Ramos (cell line): ENCODE results near the gene UGT1A1.

Experiments
- in situ Hi-C: fragments of 300-500 bp; cut with MboI; formaldehyde crosslinking; loops from one replicate; pipeline ENCODE4 v1.14.3; 2022; ENCODE audit warnings: low sequenced_read_pairs; ENCODE audit not compliant: unreplicated experiment

Gene UGT1A1

DNA sequence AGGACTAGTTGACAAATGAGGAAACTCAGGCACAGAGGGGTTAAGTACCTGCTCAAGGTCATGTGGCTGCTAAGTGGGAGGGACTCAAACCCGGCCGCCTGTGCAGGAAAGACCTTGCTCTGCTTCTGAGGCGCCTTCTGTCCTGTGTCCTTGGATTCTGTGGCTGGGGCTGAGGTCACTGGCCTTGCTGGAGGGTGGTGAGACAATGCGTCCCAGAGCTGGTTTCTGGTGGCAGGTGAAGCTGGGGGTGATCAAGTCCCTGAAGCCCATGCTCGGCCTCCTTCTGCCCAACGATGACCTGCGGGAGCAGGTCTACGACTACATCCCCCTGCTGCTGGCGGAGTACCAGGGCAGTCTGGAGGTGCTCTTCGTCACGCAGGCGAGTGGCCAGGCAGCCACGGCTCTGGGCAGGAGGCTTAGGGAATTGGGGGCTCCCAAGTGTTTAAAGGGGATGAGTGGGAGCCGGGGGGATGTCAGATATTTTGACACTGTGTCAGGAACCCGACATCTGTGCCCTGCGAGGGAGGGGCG, 34.1 kb downstream of the UGT1A1 start:
- in situ Hi-C loops, result no loop called here

DNA sequence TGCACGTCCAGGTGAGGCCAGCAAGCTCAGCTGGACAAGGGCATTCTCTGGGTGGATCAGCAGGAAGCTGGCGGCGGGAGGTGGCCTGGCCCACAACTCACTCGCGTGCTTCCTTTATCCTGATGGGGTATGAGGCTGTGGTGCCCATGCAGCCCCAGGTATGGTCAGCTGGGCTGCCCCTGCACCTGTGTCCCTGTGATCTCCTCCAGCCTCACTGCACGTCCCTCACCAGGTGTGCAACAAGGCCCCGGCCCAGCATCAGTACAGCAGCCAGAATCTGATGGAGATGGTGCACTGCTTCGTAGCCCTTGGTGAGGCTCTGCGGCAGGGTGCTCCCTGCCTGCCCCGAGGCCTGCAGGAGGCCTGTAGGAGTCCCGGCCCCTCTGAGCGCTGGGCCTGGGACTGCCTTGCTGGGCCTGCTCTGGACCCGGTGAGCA, 35.7 kb downstream of the UGT1A1 start:
- in situ Hi-C loops, result no loop called here

DNA sequence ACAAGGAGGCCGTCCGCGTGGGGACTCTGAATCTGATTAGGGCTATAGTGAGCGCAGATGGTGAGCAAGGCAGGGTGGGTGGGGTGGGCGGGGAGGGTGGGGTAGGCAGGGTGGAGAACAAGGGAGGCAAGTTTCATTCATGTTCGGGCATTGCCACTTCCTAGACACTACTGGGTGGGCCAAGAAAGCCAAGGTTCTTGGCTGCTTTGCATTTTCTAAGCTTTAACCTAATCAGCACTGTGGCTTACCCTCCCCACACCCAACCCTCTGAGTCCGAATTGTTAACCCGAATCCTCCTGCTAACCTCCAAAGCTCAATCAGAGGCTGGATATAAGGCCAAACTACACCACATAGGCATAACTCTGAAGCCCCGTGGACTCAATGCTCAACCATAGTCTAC, 36.2 kb downstream of the UGT1A1 start:
- in situ Hi-C loops, result no loop called here

DNA sequence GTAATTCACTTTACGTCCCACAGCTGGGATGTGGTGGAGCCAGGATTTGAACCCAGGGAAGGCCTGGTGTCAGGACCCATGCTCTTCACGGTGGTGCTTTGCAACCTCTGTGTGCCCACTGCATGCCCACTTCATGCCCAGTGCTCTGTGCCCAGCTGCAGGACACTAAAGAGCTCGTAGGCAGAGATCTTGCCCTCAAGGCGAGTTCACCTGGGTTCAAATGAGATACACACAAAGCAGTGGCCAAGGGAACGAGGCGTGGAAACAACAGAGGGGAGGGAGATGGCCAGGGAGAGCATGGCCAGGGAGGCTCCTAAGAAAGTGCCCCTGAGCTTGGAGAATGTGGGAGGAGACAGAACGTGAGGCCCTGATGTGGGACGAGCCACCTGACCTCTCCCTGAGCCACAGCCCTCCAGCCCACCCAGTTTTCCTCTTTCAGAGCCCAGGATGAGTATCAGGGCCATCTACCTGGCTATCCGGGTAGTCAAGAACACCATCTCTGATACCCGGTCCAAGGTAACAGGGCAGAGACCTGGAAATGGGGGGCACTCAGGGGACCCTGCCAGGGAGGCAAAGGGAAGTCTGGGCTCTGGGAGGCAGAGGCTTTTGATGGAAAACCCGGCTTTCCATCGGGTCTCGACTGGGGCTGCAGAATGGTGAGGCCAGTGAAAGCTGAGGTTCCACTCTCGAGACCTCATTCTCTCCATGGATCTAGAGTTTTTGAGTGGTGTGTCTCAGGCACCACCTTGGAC, 38.4 kb downstream of the UGT1A1 start:
- in situ Hi-C loops, result no loop called here

DNA sequence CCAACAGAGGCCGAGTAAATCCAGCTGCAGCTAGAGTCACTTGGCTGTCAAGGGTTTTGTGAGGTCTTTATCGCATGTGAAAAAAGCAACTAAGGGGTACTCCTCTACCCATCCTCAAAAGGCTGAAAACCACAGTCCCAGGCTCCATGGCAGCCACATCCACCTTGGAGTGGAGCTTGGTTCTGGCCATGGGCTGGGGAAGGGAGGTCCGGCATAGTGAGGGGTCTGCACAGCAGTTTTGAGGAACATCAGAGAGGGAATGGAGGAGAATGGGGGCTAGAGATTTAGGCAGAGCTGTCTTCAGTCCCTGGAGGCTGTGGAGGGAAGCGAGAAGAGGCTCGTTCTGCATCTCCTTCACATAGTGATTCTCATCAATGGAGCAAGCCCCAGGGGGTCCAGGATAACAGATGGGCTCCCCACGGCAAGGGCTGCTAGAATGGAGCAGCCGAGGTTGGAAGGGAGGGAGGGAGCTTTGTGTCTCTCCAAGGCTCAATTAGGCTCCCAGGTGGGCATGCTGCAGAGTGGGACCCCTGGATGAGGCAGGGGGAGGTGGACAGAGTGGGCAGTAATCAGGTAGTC, 39.1 kb downstream of the UGT1A1 start:
- in situ Hi-C loops, result no loop called here

DNA sequence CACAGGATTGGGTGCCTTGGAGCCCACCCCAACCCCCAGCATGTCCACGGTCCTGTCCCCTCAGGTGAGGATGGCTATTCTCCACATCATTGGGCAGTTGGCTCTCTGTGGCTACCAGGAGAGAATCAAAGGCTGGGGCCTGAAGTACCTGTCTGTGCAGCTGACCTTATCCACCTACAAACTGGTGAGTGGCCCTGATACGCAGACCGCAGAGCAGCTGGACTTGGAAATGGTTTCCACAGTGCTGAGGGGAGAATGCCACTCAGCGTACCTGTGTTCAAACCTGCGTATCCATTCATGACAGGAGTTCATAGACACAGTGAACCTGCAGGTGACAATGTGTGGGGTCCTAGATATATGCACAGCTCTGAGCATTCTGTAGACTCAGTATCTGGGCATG, 39.6 kb downstream of the UGT1A1 start:
- in situ Hi-C loops, result no loop called here

DNA sequence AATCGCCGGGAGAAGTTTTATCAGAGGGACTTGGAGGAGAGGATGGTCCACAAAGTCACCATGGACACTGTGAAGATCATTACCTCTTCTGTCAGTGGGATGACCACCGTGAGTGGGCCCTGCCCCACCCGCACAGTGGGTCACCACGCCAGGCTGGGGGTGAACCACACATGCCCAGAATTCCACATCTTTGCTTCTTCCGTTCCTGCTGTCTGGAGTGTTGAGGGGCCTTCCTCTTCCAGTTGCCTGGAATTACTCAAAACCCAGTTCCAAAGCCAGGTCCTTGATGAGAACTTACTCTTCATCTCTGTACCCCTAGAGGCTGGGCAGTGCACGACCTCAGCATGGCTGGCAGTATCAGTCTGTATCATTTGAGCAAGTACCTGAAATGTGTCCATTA, 40.1 kb downstream of the UGT1A1 start:
- in situ Hi-C loops, result no loop called here

DNA sequence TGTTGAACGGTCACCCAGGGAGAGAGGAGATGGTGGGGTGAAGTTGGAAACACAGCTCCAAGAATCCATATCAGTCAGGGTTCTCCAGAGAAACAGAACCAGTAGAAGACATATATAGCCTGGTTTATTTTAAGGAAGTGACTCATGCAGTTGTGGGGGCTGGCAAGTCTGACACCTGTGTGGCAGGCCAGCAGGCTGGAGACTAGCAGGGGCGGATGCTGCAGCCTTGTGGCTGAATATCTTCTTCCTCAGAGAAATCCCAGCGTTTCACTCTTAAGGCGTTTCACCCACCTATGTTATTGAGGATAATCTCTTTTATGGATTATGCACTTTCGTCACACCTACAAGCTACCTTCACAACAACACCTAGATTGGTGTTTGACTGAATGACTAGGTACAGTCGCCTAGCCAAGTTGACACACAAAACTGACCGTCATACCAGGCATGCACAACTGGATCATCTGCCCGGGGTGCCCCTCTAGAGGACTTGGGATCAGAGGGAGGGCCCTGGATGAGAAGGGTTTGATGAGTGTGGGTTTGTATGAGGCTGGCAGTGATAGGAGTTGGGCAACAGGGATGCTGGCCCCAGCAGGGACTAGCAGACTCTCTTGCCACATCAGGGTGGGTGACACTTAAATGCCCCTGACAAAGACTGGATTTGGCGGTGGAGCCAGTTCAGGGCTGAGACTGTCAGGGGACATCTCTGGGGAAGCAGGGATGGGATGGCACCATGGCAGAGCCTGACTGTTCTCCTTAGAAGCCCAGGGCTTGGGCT, 41.5 kb downstream of the UGT1A1 start:
- in situ Hi-C loops, result no loop called here

DNA sequence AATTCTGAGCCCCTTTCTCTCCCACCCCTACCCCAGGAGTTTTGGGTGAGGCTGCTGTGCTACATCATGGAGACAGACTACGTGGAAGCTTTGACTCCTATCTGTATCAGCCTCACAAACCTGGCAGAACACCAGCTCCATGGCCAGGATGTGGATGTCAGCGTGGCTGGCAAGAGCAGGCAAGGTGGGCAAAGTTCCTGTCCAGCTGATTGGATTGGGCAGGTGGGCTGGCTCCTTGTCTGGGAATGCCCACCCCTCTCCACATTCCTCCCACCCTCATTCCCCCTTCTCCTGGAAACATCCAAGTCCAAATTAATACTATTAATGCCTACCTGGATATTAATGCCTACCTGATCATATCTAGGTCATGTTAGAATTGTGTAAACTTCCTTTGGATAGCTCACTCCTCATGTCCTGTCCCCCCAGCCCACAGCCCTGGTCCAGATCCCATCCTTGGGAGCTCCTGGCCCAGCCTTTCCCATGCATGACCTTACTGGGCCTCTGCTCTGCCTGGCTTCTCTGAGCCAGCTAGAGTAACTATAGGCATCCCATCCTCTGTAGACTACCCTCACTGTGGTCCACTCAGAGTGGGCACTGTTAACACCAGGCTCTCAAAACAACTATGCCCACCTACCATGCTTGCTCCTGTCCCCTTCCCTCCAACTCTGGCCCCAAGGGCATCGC, 42.2 kb downstream of the UGT1A1 start:
- in situ Hi-C loops, result no loop called here

DNA sequence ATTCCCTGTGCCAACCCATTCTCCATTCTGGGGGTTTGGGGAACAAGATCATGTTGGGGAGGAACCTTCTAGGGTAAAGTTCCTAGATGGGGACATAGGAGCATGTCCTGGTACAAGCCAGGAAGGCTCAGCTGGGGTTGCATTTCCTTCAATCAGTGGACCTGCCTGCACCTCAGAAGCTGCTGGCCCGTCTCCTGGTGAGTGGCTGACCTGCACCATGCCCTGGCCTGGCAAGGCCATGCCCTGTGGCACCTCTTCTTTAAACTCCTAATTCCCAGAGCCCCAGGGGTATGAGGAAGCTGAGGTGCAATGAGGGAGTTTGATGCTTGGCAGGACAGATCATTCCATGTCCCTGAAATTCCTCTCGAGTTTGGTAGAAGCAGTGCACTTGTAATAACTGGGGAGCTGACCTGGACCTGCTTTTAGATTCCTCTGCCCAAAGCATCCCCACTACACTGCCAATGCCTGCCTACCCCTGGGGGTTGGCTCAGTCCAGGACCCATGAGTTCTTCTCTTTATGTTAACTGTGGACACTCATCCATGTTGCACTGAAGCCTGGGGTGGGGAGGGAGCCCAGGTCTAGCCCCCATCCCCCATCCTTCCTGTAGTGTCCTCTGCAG, 43.3 kb downstream of the UGT1A1 start:
- in situ Hi-C loops, result no loop called here

DNA sequence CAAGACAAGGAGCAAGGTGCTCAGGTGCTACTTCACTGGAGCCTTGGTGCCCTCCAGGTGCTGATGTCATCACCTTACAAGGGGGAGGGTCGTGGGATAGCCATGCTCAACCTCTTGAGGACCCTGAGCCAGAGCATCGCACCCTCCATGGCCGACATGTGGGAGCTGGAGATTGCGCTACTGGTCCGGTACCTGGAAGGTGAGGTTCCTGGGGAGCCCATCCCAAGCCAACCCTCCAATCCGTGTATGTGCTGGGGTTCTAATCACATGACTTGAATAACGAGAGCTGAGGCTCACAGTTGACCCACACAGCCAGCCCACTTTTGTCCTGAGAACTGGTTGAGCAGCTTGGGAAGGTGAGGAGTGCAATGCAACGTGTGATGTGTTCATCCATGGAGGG, 43.9 kb downstream of the UGT1A1 start:
- in situ Hi-C loops, result no loop called here

DNA sequence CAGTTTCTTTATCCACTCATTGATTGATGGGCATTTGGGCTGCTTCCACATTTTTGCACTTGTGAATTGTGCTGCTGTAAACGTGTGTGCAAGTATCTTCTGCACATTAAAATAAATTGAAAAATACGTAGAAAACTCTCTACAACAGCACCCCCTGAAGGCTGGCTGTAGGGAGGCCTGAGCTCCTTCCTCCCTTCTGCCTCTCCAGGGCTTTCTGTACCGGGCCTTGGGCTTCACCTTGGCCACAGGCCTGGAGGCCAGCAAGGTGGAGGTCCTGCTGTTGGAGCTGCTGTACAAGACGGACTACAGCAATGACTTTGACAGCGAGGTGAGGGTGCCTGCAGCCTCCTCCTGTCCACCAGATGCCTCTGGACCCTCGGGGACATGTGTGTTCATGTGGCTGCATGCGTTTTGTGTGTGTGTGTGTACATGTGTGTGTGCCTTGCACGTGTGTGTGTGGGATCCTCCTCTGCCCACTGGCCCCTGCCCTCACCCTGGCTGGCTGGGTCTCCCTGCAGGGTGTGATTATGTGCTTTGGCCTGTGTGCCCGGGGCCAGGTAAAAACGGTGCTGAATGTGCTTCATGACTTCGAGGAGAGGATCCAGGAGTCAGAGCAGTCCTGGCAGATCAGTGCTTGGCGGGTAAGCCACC, 47.3 kb downstream of the UGT1A1 start:
- in situ Hi-C loops, result no loop called here

DNA sequence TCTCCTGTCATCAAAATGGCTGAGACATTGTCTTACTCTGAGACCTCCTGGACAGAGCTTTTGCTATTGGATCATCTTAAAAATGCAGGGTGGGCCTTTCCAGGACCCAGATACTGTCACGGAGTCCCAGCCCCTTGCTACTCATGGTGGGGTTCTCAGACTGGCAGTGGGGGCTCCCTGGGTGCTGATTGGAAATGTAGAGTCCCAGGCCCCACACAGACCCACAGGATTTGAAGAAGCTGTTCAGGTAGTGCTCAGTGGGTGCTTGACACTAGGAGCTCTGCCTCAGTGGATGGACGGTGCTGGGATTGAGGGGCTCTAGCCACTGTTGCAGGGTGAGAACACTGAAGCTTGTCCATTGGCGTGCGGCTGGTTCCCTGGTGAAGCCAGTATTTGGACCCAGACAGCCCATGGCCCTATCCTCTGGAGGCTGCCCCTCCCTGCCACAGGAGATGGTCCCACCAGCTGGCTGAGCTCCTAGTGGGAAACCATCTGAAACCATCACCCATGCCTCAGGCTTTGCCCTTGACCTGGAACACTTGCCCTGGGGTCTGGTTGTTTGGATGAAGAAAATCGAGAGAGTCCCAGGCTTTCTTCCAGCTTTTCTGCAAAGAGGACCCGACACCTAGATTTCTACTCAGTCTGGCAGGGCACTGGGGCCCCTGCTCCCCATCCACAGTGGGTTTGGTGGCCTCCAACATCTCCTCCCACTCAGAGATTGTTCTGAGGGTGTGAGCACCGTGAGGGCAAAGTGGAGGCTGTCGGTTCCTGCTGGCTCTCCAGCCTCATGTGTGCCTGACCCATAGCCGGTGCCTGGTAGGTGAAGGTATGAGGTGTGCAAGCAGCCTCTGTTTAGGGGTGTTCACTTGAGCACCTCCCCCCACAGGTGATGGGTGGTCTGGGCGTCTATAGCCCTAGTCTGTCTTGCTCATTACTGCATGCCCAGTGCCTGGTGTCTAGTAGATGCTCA, 48.2 kb downstream of the UGT1A1 start:
- in situ Hi-C loops, result no loop called here

DNA sequence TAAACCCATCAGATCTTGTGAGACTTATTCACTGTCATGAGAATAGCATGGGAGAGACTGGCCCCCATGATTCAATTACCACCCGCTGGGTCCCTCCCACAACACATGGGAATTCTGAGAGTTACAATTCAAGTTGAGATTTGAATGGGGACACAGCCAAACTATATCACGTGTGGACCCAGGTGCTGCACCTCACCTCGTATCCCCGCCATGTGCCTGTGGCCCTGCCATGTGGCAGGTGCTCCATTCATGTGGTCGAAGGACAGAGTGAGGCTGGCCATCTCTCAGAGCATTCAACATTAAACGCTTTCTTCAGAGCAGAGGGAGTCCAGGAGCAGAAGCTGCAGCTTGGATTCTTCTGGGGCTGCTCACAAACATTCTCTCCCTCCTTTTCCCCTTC, 50.3 kb downstream of the UGT1A1 start:
- in situ Hi-C loops, result no loop called here

DNA sequence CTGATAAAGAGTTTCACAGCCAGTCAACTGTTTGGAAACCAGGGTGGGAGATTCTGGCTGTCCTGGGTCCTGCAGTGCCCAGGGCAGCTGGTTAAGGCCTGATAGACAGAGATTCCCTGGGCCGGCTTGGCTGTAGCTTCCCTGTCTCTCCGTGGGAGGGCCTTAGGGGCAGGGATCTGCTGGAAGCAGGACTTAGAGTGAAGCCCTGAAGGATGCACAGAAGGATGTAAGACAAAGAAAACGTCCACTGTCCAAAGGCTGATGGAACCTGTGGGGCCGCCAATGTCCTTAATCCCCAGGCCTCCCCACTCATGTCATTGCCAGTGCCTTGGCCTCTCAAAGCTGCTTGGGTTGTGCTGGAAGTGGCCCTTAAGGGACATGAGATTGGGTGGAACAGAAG, 51.0 kb downstream of the UGT1A1 start:
- in situ Hi-C loops, result no loop called here

DNA sequence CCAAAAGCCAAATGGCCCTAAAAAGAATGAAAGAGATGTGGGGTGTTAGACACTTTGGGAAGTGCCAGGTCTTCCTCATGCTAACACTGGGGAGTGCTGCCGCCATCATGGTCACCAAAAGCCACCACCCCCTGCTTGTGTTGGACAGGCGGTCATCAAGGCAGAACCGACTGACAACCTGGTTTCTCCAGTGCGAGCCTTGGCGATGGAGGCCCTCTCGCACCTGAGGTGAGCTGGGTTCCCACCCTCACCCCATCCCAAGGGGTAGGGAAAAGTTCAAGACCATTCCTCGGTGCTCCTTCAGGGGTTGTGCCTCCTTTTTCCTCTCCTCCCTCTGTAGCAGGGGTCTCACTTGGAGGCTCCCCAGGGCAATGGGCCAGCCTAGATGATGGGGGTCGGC, 51.7 kb downstream of the UGT1A1 start:
- in situ Hi-C loops, result no loop called here

DNA sequence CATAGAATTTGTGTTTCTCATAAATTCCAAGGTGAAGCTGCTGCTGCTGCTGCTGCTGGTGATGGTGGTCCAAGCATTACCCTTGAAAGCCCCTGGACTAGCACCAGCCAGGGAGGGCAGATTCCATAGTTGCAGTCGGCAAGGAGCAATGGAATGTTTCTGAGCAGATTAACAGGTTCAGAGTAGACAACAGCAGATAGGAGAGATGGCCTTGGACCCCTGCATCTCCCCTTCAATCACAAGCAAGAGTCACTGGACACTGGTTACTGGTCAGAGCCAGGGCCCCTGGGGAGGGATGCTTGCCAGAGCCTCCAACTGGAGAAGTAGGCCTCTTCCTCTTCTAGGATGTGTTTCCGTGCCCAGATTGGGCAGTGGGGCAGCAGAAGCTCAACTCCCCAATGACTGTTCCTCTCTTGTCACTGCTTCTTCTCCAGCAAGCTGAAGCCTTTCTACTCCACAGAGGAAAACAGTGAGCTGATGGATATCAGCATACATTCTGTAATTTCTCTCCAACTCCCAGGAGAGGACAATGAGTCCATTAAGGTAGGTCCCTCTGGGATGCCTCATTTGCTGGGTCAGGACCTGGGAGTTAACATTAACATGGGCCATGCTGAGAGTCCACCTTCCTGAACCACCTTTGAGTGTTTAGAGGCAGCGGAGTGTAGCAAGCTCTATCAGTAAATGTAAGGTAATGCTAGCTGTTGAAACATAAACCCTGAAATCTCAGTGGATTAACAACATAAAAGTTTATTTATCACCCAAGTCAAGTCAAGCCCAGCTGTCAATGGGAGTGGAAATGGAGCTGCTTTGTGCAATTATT, 53.4 kb downstream of the UGT1A1 start:
- in situ Hi-C loops, result no loop called here
